HepG2 (cell line): ENCODE measurements around the gene FGF7.

Source experiments
- NFRKB ChIP-seq: fragments of 450-650 bp; IDR thresholded peaks from 2 replicates; pipeline ENCODE4 v1.6.1; 2017
- ZNF766 ChIP-seq: sonication (generic); formaldehyde crosslinking; IDR thresholded peaks from 2 replicates; pipeline ENCODE4 v1.5.0; 2020; ENCODE audit warnings: missing genetic modification reagents, borderline replicate concordance
- TF ChIP-seq, protein P1 (sequence below): sonication (generic); formaldehyde crosslinking; IDR thresholded peaks from 2 replicates; pipeline ENCODE4 v1.5.0; 2020; ENCODE audit warnings: mild to moderate bottlenecking, missing genetic modification reagents, borderline replicate concordance

DNA sequence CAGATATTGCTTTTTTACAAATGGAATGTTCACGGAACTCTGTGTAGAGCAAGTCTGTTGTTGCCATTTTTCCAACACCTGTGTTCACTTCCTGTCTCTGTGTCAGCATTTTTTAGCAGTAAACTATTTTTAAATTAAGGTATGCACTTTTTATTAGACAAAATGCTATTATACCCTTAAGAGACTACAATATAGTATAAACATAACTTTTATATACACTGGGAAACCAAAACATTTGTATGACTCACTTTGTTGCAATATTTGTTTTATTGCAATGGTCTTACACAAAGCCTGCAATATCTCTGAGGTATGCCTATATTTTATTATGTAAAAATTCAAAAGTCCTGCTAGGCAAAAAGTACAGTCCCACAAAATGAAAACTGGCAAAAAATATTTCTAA lies 39.8 kb upstream of the FGF7 start:
- TF ChIP-seq ZNF766 (CRISPR knock-in tag) (no peak), NFRKB (no peak)
- TF ChIP-seq, protein P1, sequence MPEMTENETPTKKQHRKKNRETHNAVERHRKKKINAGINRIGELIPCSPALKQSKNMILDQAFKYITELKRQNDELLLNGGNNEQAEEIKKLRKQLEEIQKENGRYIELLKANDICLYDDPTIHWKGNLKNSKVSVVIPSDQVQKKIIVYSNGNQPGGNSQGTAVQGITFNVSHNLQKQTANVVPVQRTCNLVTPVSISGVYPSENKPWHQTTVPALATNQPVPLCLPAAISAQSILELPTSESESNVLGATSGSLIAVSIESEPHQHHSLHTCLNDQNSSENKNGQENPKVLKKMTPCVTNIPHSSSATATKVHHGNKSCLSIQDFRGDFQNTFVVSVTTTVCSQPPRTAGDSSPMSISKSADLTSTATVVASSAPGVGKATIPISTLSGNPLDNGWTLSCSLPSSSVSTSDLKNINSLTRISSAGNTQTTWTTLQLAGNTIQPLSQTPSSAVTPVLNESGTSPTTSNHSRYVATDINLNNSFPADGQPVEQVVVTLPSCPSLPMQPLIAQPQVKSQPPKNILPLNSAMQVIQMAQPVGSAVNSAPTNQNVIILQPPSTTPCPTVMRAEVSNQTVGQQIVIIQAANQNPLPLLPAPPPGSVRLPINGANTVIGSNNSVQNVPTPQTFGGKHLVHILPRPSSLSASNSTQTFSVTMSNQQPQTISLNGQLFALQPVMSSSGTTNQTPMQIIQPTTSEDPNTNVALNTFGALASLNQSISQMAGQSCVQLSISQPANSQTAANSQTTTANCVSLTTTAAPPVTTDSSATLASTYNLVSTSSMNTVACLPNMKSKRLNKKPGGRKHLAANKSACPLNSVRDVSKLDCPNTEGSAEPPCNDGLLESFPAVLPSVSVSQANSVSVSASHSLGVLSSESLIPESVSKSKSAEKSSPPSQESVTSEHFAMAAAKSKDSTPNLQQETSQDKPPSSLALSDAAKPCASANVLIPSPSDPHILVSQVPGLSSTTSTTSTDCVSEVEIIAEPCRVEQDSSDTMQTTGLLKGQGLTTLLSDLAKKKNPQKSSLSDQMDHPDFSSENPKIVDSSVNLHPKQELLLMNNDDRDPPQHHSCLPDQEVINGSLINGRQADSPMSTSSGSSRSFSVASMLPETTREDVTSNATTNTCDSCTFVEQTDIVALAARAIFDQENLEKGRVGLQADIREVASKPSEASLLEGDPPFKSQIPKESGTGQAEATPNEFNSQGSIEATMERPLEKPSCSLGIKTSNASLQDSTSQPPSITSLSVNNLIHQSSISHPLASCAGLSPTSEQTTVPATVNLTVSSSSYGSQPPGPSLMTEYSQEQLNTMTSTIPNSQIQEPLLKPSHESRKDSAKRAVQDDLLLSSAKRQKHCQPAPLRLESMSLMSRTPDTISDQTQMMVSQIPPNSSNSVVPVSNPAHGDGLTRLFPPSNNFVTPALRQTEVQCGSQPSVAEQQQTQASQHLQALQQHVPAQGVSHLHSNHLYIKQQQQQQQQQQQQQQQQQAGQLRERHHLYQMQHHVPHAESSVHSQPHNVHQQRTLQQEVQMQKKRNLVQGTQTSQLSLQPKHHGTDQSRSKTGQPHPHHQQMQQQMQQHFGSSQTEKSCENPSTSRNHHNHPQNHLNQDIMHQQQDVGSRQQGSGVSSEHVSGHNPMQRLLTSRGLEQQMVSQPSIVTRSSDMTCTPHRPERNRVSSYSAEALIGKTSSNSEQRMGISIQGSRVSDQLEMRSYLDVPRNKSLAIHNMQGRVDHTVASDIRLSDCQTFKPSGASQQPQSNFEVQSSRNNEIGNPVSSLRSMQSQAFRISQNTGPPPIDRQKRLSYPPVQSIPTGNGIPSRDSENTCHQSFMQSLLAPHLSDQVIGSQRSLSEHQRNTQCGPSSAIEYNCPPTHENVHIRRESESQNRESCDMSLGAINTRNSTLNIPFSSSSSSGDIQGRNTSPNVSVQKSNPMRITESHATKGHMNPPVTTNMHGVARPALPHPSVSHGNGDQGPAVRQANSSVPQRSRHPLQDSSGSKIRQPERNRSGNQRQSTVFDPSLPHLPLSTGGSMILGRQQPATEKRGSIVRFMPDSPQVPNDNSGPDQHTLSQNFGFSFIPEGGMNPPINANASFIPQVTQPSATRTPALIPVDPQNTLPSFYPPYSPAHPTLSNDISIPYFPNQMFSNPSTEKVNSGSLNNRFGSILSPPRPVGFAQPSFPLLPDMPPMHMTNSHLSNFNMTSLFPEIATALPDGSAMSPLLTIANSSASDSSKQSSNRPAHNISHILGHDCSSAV (CRISPR knock-in tag): no peak
